HG03280 (cell line): ENCODE data around the gene EHHADH.

Experiments used
- ATAC-seq: cut with Tn5 transposase; IDR thresholded peaks from one replicate; pipeline ENCODE4 v1.9.1; 2021; ENCODE audit warnings: mild to moderate bottlenecking, moderate library complexity; ENCODE audit not compliant: unreplicated experiment

Gene EHHADH

GRCh38 chr3:185199671-185200070 is 54.2 kb downstream of the EHHADH start:
- no peak for ATAC-seq

- no peak for ATAC-seq
Measured at GRCh38 chr3:185199206-185199605, 54.6 kb downstream of the EHHADH start.

GRCh38 chr3:185197068-185197467 is 56.8 kb downstream of the EHHADH start:
- no peak for ATAC-seq

- ATAC-seq: no peak
Measured at GRCh38 chr3:185195652-185196051, 58.2 kb downstream of the EHHADH start.

GRCh38 chr3:185188816-185189215 is 65.0 kb downstream of the EHHADH start:
- no peak for ATAC-seq

GRCh38 chr3:185187391-185187790 is 66.5 kb downstream of the EHHADH start:
- no peak for ATAC-seq

- no peak for ATAC-seq
Measured at GRCh38 chr3:185176750-185177359, 77.0 kb downstream of the EHHADH start.

- peak; percentile 65 for ATAC-seq
Measured at GRCh38 chr3:185175370-185175987, 78.4 kb downstream of the EHHADH start.

GRCh38 chr3:185172086-185173049 is 81.5 kb downstream of the EHHADH start:
- no peak for ATAC-seq

GRCh38 chr3:185164428-185165217 is 89.2 kb downstream of the EHHADH start:
- no peak for ATAC-seq

GRCh38 chr3:185162634-185163033 is 91.2 kb downstream of the EHHADH start:
- no peak for ATAC-seq

GRCh38 chr3:185161761-185162160 is 92.1 kb downstream of the EHHADH start:
- no peak for ATAC-seq

- ATAC-seq: no peak
Measured at GRCh38 chr3:185157347-185157746, 96.5 kb downstream of the EHHADH start.

GRCh38 chr3:185155678-185156077 is 98.2 kb downstream of the EHHADH start:
- no peak for ATAC-seq

- no peak for ATAC-seq
Measured at GRCh38 chr3:185153861-185154629, 99.8 kb downstream of the EHHADH start.

GRCh38 chr3:185153171-185153771 is 100.6 kb downstream of the EHHADH start:
- ATAC-seq: no peak

GRCh38 chr3:185152410-185153170 is 101.3 kb downstream of the EHHADH start, which contains the start of gene C3orf70:
C3orf70 (minus strand) TSS chr3:185153060; CDS start chr3:185152823, 237 bp downstream.
- no peak for ATAC-seq

GRCh38 chr3:185151964-185152409 is 101.9 kb downstream of the EHHADH start:
- ATAC-seq: no peak
